B cell (primary cell): Measurements from ENCODE around the gene PPP2R5E. TPM values are rescaled to one million over a fixed set of nuclear protein-coding genes. Genes with fewer than 3 reads are reported as not detected.

Experiments
- ATAC-seq: fragments of 200-7000 bp; cut with Tn5 transposase; one replicate; pipeline ENCODE4 v1.10.0; 2021; ENCODE audit warnings: low read depth, mild to moderate bottlenecking, moderate number of reproducible peaks, moderate library complexity
- CTCF ChIA-PET: fragments of 350-600 bp; sonication (Branson Sonifier 250); formaldehyde crosslinking; loops from one replicate; lab custom pipeline; 2021; ENCODE audit warnings: antibody characterized with exemption, inconsistent platforms; lab: Charles Lee
- POLR2A ChIA-PET: fragments of 350-600 bp; sonication (Branson Sonifier 250); formaldehyde crosslinking; loops from one replicate; lab custom pipeline; 2021; ENCODE audit warnings: antibody characterized with exemption; lab: Charles Lee
- DNase-seq: peaks from one replicate; pipeline ENCODE4 v3.0.0; 2013
- H2AFZ ChIP-seq: 2 replicates; pipeline ENCODE4 v1.6.1; 2012; ENCODE audit warnings: mild to moderate bottlenecking, low read depth, low read length; ENCODE audit not compliant: insufficient read depth, poor library complexity, severe bottlenecking
- H3K27ac ChIP-seq, 2 donors: 1 replicate in 1 of 2; 2 replicates in 1 of 2; pipeline ENCODE4 v1.5.1; 2012 to 2013; ENCODE audit warnings: low read length in 2 of 2, mild to moderate bottlenecking in 2 of 2, moderate library complexity in 1 of 2
- H3K27me3 ChIP-seq, 4 experiments: fragments of 200-600 bp in 1 of 4; sonication (generic) in 1 of 4; replicated peaks in 1 of 4; 1 replicate in 2 of 4; 2 replicates in 2 of 4; pipeline versions ENCODE4 v1.6.1 to v1.7.0; 2013 to 2016; ENCODE audit warnings: low read length in 3 of 4, mild to moderate bottlenecking in 2 of 4, mixed read lengths in 1 of 4, moderate library complexity in 1 of 4; ENCODE audit not compliant: insufficient read depth in 4 of 4, control insufficient read depth in 3 of 4; ENCODE audit errors: control extremely low read depth in 1 of 4
- H3K36me3 ChIP-seq, 2 experiments: replicated peaks in 1 of 2; 1 replicate in 1 of 2; 2 replicates in 1 of 2; pipeline versions ENCODE4 v1.6.1 to v1.7.1; 2013; ENCODE audit warnings: low read length in 1 of 2; ENCODE audit not compliant: insufficient read depth in 2 of 2, control insufficient read depth in 1 of 2; ENCODE audit errors: control extremely low read depth in 1 of 2, extremely low read depth in 1 of 2
- H3K4me1 ChIP-seq, 2 donors: fragments of 200-600 bp in 1 of 2; sonication (generic) in 1 of 2; 1 replicate in 1 of 2; 2 replicates in 1 of 2; pipeline versions ENCODE4 v1.5.1 to v1.6.1; 2013 to 2017; ENCODE audit warnings: low read length in 2 of 2; ENCODE audit not compliant: control insufficient read depth in 2 of 2, insufficient read depth in 2 of 2
- H3K4me2 ChIP-seq: replicated peaks from 2 replicates; pipeline ENCODE3; 2012; ENCODE audit warnings: mild to moderate bottlenecking, low read depth, low read length; ENCODE audit not compliant: poor library complexity, severe bottlenecking
- H3K4me3 ChIP-seq, 5 experiments: fragments of 200-600 bp in 1 of 5; sonication (generic) in 1 of 5; 1 replicate in 3 of 5; 2 replicates in 2 of 5; pipeline versions ENCODE4 v1.5.1 to v1.7.0; 2011 to 2016; ENCODE audit warnings: low read length in 4 of 5, mild to moderate bottlenecking in 4 of 5, low read depth in 2 of 5, control low read depth in 1 of 5, moderate library complexity in 1 of 5; ENCODE audit not compliant: insufficient read depth in 1 of 5; ENCODE audit errors: control extremely low read depth in 1 of 5, extremely low read depth in 1 of 5
- H3K79me2 ChIP-seq: fragments of 200-600 bp; sonication (generic); one replicate; pipeline ENCODE4 v1.6.0; 2016; ENCODE audit warnings: low read length; ENCODE audit not compliant: control insufficient read depth, insufficient read depth
- H3K9ac ChIP-seq: fragments of 200-600 bp; sonication (generic); 2 replicates; pipeline ENCODE4 v1.6.1; 2017; ENCODE audit warnings: mild to moderate bottlenecking, low read length, moderate library complexity
- H3K9me3 ChIP-seq, 3 donors: one replicate each; pipeline versions ENCODE4 v1.6.1 to v1.7.1; 2013; ENCODE audit warnings: low read length in 2 of 3; ENCODE audit not compliant: control insufficient read depth in 2 of 3, insufficient read depth in 1 of 3; ENCODE audit errors: control extremely low read depth in 1 of 3
- H4K20me1 ChIP-seq: 2 replicates; pipeline ENCODE4 v1.6.0; 2012; ENCODE audit warnings: mild to moderate bottlenecking, low read length; ENCODE audit not compliant: insufficient read depth, control insufficient read depth, poor library complexity, severe bottlenecking
- H3K27ac Mint-ChIP-seq: one replicate; pipeline ENCODE4 v1.8.0; 2021; ENCODE audit warnings: mixed read lengths
- H3K27me3 Mint-ChIP-seq: one replicate; pipeline ENCODE4 v1.8.0; 2021; ENCODE audit warnings: mixed read lengths
- H3K4me1 Mint-ChIP-seq: one replicate; pipeline ENCODE4 v1.8.0; 2021; ENCODE audit warnings: mixed read lengths
- H3K4me3 Mint-ChIP-seq: one replicate; pipeline ENCODE4 v1.8.0; 2021; ENCODE audit warnings: mixed read lengths
- H3K9me3 Mint-ChIP-seq: one replicate; pipeline ENCODE4 v1.8.0; 2022; ENCODE audit warnings: mixed read lengths; ENCODE audit not compliant: insufficient read depth
- CTCF ChIP-seq: fragments of 200-600 bp; IDR thresholded peaks from one replicate; pipeline ENCODE4 v1.8.0; 2022; ENCODE audit warnings: antibody characterized with exemption, mild to moderate bottlenecking
- EZH2 ChIP-seq: IDR thresholded peaks from 2 replicates; pipeline ENCODE4 v1.6.1; 2012; ENCODE audit warnings: borderline replicate concordance, low read depth, mild to moderate bottlenecking, moderate library complexity, low read length; ENCODE audit not compliant: insufficient read depth, poor library complexity, severe bottlenecking
- WGBS: methylation state at CpG from one replicate; pipeline ENCODE4 v1.1.5; 2013; ENCODE audit warnings: missing lambda C conversion rate; ENCODE audit not compliant: insufficient coverage; 5-methylcytosine and 5-hydroxymethylcytosine counted together
- intact Hi-C: fragments of 100-400 bp; cut with micrococcal nuclease; formaldehyde crosslinking; loops from one replicate; pipeline ENCODE4 v1.10.0; 2022
- polyA plus RNA-seq: library from polyadenylated mRNA; depleted of rRNA; stranded (reverse); fragments of >200 nt; gene quantifications from 2 replicates; pipeline ENCODE4 v1.2.3, GENCODE V29; 2012
- total RNA-seq, 2 donors: library from RNA; stranded (reverse); fragments of 120-200 nt in 1 of 2; gene quantifications; 1 replicate in 1 of 2; 2 replicates in 1 of 2; pipeline versions ENCODE4 v1.2.3 to v1.2.4, GENCODE V29; 2013 to 2022

The PPP2R5E gene
- total and polyA plus RNA-seq, 2 donors (not counting 1 experiment from before 2014, with no cell fraction given) = 6.3 to 40.6 TPM

DNA sequence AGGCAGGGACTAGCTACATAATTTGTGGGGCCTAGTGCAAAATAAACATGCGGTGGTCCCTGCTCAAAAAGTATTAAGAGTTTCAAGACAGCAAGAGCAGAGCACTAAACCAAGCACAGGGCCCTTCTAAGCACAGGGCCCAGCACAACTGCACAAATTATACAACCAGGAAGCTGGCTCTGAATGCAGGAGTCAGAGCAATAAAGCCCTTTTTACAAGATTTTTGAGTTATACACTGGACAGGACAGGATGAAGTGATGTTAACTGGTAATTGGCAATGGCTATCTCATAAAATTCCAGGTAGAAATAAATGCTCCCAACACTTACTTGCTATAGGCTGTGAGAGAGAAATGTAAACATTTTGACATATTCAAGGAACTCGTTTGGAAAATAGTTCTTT, 138.3 kb downstream of the PPP2R5E start:
- CTCF ChIA-PET = no interaction called here
- Histone ChIP-seq H2AFZ (no peak overlapping the region), H3K4me2 (no peak overlapping the region), H3K4me3 (no peak overlapping the region), H3K27me3 (no peaks in the 10 kb centered on the region), H3K27ac (no peak overlapping the region), H3K9me3 (no peaks in the 10 kb centered on the region), H3K9ac (no peak overlapping the region), H4K20me1 (no peaks in the 10 kb centered on the region), H3K36me3 (peaks cover 5 to 14% of the 10 kb centered on the region in 2 experiments), H3K79me2 (no peaks in the 10 kb centered on the region), H3K4me1 (no peaks in the 10 kb centered on the region)
- POLR2A ChIA-PET = no interaction called here
- Mint-ChIP-seq H3K27ac (no peak overlapping the region), H3K9me3 (no peaks in the 10 kb centered on the region), H3K27me3 (no peaks in the 10 kb centered on the region), H3K4me1 (no peaks in the 10 kb centered on the region), H3K4me3 (no peak overlapping the region)
- intact Hi-C loops = no loop called here
- 100% methylated on average over 1 of the region's 2 CpGs for WGBS
- DNase-seq = no peak
- ATAC-seq = no peak
- no peak for TF ChIP-seq EZH2
- no peak for TF ChIP-seq CTCF

DNA sequence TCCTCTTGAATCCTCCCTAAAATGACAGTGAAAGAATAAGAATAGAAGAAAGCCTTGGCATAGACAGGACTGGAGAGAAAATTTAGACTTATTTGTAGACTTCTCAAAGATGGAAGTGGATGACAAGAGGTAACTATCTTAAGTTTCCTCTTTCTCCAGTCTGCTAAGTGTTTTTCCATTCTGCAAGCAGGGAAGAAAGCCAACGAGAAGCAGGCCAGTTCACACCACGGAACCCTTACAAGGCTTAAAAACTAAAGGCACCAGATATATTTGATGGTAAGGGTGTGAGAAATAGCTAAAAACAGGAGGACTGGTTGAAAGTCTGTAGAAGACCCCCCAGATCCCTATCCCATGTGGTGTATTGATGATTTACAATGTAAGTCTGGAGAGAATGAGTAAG, 141.5 kb downstream of the PPP2R5E start:
- ATAC-seq (no peak), DNase-seq (no peak)
- Histone ChIP-seq H3K4me3 (no peak overlapping the region), H3K79me2 (no peaks in the 10 kb centered on the region), H3K9me3 (no peaks in the 10 kb centered on the region), H4K20me1 (no peaks in the 10 kb centered on the region), H3K27me3 (no peaks in the 10 kb centered on the region), H3K9ac (no peak overlapping the region), H3K4me2 (no peak overlapping the region), H2AFZ (no peak overlapping the region), H3K27ac (no peak overlapping the region), H3K4me1 (no peaks in the 10 kb centered on the region), H3K36me3 (peaks cover 8 to 14% of the 10 kb centered on the region in 2 experiments)
- ChIA-PET POLR2A (no interaction called here), CTCF (interaction anchor here (1.1 kb wide), 1 partner anchor 369 kb away, joined by 3 read pairs; no protein-coding TSS in a partner anchor)
- H3K4me3 Mint-ChIP-seq = no peak overlapping the region
- no peaks in the 10 kb centered on the region for H3K27me3 Mint-ChIP-seq
- H3K4me1 Mint-ChIP-seq = no peaks in the 10 kb centered on the region
- no CpG with 5 or more reads among the region's 2 CpGs for WGBS
- TF ChIP-seq CTCF = no peak
- no peak for TF ChIP-seq EZH2
- no peaks in the 10 kb centered on the region for H3K9me3 Mint-ChIP-seq
- intact Hi-C loops = no loop called here
- H3K27ac Mint-ChIP-seq = no peak overlapping the region
